Loucy (cell line): ENCODE results near the gene ACAP1.
A peak's percentile ranks its signal among the peaks of the same experiment; 100 is the strongest.

Experiments
- H2AFZ ChIP-seq: fragments of 200-600 bp; sonication (generic); 2 replicates; pipeline ENCODE4 v1.6.0; 2016; ENCODE audit warnings: antibody characterized with exemption, mild to moderate bottlenecking, low read length, moderate library complexity
- H3F3A ChIP-seq: fragments of 200-600 bp; 2 replicates; pipeline ENCODE4 v1.6.0; 2016; ENCODE audit warnings: antibody characterized with exemption, low read depth, mild to moderate bottlenecking
- H3K27me3 ChIP-seq: fragments of 200-600 bp; sonication (generic); 2 replicates; pipeline ENCODE4 v1.6.1; 2014; ENCODE audit warnings: low read length, mild to moderate bottlenecking; ENCODE audit not compliant: insufficient read depth, poor library complexity, severe bottlenecking
- H3K36me3 ChIP-seq: fragments of 200-600 bp; sonication (generic); 2 replicates; pipeline ENCODE4 v1.6.1; 2016; ENCODE audit warnings: low read length; ENCODE audit not compliant: insufficient read depth
- H3K4me1 ChIP-seq: fragments of 200-600 bp; sonication (generic); 2 replicates; pipeline ENCODE4 v1.5.1; 2014; ENCODE audit warnings: low read length, mild to moderate bottlenecking; ENCODE audit not compliant: insufficient read depth, poor library complexity, severe bottlenecking
- H3K4me2 ChIP-seq: fragments of 200-600 bp; sonication (generic); 2 replicates; pipeline ENCODE4 v1.6.0; 2014; ENCODE audit warnings: antibody characterized with exemption, low read length, low read depth, mild to moderate bottlenecking; ENCODE audit not compliant: poor library complexity, severe bottlenecking
- H3K4me3 ChIP-seq: fragments of 200-600 bp; sonication (generic); 2 replicates; pipeline ENCODE4 v1.5.1; 2014; ENCODE audit warnings: low read length, mild to moderate bottlenecking, mixed read lengths; ENCODE audit not compliant: poor library complexity, severe bottlenecking
- H3K79me2 ChIP-seq: fragments of 200-600 bp; sonication (generic); 2 replicates; pipeline ENCODE4 v1.6.1; 2014; ENCODE audit warnings: low read length; ENCODE audit not compliant: insufficient read depth
- H3K9ac ChIP-seq: fragments of 200-600 bp; sonication (generic); 2 replicates; pipeline ENCODE4 v1.6.0; 2014; ENCODE audit warnings: mild to moderate bottlenecking, low read depth, low read length, moderate library complexity; ENCODE audit not compliant: poor library complexity, severe bottlenecking
- H3K9me2 ChIP-seq: fragments of 200-600 bp; sonication (generic); replicated peaks from 2 replicates; pipeline ENCODE4 v1.6.1; 2016; ENCODE audit warnings: low read depth, low read length, mixed read lengths
- H3K9me3 ChIP-seq: fragments of 200-600 bp; sonication (generic); 2 replicates; pipeline ENCODE4 v1.6.1; 2014; ENCODE audit warnings: mild to moderate bottlenecking, antibody characterized with exemption, low read length, low read depth; ENCODE audit not compliant: insufficient read depth
- H4K20me1 ChIP-seq: fragments of 200-600 bp; sonication (generic); 2 replicates; pipeline ENCODE4 v1.6.0; 2014; ENCODE audit warnings: antibody characterized with exemption, low read length, mild to moderate bottlenecking; ENCODE audit not compliant: insufficient read depth, poor library complexity, severe bottlenecking
- EZH2phosphoT487 ChIP-seq: fragments of 200-600 bp; IDR thresholded peaks from 2 replicates; pipeline ENCODE4 v1.6.1; 2018; ENCODE audit warnings: antibody characterized with exemption, mild to moderate bottlenecking, moderate library complexity, borderline replicate concordance
- TF ChIP-seq, protein P1 (sequence below): fragments of 200-600 bp; sonication (generic); conservative IDR thresholded peaks from 2 replicates; pipeline ENCODE4 v1.5.1; 2014; ENCODE audit warnings: mild to moderate bottlenecking, antibody characterized with exemption, low read length

ACAP1 gene

DNA sequence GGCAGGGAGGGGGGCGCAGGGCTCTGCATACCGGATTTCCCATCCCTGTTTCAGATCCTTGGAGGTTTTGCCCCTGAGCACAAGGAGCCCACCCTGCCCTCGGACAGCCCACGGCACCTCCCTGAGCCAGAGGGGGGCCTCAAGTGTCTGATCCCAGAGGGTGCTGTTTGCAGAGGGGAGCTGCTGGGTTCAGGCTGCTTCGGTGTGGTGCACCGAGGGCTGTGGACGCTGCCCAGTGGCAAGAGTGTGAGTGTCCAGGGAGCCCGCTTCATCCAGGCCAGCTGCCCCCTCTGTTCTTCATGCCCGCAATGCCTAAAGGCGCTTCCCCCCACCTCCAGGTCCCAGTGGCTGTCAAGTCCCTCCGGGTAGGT lies 47.0 kb downstream of the ACAP1 start:
- H3K36me3 ChIP-seq, result no peaks in the 10 kb centered on the region
- H3F3A ChIP-seq, result no peaks in the 10 kb centered on the region
- TF ChIP-seq, protein P1, sequence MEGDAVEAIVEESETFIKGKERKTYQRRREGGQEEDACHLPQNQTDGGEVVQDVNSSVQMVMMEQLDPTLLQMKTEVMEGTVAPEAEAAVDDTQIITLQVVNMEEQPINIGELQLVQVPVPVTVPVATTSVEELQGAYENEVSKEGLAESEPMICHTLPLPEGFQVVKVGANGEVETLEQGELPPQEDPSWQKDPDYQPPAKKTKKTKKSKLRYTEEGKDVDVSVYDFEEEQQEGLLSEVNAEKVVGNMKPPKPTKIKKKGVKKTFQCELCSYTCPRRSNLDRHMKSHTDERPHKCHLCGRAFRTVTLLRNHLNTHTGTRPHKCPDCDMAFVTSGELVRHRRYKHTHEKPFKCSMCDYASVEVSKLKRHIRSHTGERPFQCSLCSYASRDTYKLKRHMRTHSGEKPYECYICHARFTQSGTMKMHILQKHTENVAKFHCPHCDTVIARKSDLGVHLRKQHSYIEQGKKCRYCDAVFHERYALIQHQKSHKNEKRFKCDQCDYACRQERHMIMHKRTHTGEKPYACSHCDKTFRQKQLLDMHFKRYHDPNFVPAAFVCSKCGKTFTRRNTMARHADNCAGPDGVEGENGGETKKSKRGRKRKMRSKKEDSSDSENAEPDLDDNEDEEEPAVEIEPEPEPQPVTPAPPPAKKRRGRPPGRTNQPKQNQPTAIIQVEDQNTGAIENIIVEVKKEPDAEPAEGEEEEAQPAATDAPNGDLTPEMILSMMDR, result no peak
- TF ChIP-seq EZH2phosphoT487, result no peak
- H3K4me3 ChIP-seq, result no peak overlapping the region
- H3K79me2 ChIP-seq, result no peaks in the 10 kb centered on the region
- H2AFZ ChIP-seq, result no peak overlapping the region
- no peak overlapping the region for H3K9ac ChIP-seq
- no peaks in the 10 kb centered on the region for H4K20me1 ChIP-seq
- no peaks in the 10 kb centered on the region for H3K4me1 ChIP-seq
- H3K27me3 ChIP-seq, result no peaks in the 10 kb centered on the region
- no peaks in the 10 kb centered on the region for H3K9me3 ChIP-seq
- no peak overlapping the region for H3K4me2 ChIP-seq
- no peaks in the 10 kb centered on the region for H3K9me2 ChIP-seq

DNA sequence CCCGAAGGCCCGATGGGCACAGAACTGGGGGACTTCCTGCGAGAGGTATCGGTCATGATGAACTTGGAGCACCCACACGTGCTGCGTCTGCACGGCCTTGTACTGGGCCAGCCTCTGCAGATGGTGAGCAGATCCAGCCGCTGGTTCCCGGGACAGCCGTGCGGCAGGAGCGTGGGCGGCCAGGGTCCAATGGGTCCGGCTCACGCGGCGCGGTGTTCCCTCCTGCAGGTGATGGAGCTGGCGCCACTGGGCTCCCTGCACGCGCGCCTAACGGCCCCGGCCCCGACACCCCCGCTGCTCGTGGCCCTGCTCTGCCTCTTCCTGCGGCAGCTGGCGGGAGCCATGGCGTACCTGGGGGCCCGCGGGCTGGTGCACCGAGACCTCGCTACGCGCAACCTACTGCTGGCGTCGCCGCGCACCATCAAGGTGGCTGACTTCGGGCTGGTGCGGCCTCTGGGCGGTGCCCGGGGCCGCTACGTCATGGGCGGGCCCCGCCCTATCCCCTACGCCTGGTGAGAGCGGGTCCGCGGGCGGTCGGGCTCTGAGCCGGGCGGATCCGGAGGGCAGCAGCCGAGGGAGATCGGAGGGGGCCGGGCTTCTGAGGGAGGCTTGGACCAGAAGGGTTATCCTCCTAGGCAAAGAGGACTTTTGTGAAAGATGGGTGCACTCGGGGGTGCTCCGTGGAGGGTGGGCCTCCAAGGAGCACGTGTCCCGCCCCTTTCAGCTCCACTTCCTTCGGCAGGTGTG lies 47.6 kb downstream of the ACAP1 start:
- TF ChIP-seq EZH2phosphoT487, result no peak
- TF ChIP-seq, protein P1, result no peak
- no peaks in the 10 kb centered on the region for H4K20me1 ChIP-seq
- H2AFZ ChIP-seq, result peak overlapping the region; percentile 59; the same call in 1 of the 2 replicates
- no peaks in the 10 kb centered on the region for H3F3A ChIP-seq
- no peaks in the 10 kb centered on the region for H3K9me3 ChIP-seq
- H3K4me1 ChIP-seq, result no peaks in the 10 kb centered on the region
- peak overlapping the region; percentile 54 for H3K4me2 ChIP-seq
- H3K36me3 ChIP-seq, result no peaks in the 10 kb centered on the region
- H3K27me3 ChIP-seq, result no peaks in the 10 kb centered on the region
- H3K79me2 ChIP-seq, result no peaks in the 10 kb centered on the region
- no peak overlapping the region for H3K9ac ChIP-seq
- peak overlapping the region; percentile 57 for H3K4me3 ChIP-seq
- H3K9me2 ChIP-seq, result no peaks in the 10 kb centered on the region

DNA sequence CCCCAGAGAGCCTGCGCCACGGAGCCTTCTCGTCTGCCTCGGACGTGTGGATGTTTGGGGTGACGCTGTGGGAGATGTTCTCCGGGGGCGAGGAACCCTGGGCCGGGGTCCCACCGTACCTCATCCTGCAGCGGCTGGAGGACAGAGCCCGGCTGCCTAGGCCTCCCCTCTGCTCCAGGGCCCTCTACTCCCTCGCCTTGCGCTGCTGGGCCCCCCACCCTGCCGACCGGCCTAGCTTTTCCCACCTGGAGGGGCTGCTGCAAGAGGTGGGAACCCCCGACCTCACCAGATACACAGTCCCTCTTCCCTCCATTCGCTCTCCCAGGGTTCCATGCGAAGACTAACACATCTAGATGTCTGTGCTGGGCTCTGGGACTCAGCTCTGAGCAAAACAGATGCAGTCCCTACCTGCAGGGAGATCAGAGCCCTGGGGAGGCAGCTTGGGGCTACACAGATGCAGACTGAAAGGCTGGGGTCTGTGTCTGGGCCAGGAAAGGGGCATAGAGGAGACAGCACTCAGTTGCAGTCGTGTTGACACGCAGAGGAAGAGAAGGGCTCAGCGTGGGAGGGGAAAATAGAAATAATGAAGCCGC lies 48.3 kb downstream of the ACAP1 start:
- Histone ChIP-seq H3K27me3 (no peaks in the 10 kb centered on the region), H3K4me1 (no peaks in the 10 kb centered on the region), H4K20me1 (no peaks in the 10 kb centered on the region), H3K4me3 (peak overlapping the region; percentile 57), H3K9me3 (no peaks in the 10 kb centered on the region), H3K36me3 (no peaks in the 10 kb centered on the region), H3K9me2 (no peaks in the 10 kb centered on the region), H3K9ac (no peak overlapping the region), H3F3A (no peaks in the 10 kb centered on the region), H2AFZ (peak overlapping the region; percentile 59; the same call in 1 of the 2 replicates), H3K4me2 (peak overlapping the region; percentile 54), H3K79me2 (no peaks in the 10 kb centered on the region)
- TF ChIP-seq EZH2phosphoT487, result no peak
- TF ChIP-seq, protein P1, result no peak
